Measurements from ENCODE around the gene SETD1B. TPM values are rescaled to one million over a fixed set of nuclear protein-coding genes. Genes with fewer than 3 reads are reported as not detected.
"Not testable (repeated sequence)": the region's sequence is repeated elsewhere in the genome, so short reads cannot be mapped to it uniquely, and the experiment has no call there.

SETD1B gene
- total and polyA plus RNA-seq, 9 donors, result 6.2 to 44.6 (median 28.6) TPM

DNA sequence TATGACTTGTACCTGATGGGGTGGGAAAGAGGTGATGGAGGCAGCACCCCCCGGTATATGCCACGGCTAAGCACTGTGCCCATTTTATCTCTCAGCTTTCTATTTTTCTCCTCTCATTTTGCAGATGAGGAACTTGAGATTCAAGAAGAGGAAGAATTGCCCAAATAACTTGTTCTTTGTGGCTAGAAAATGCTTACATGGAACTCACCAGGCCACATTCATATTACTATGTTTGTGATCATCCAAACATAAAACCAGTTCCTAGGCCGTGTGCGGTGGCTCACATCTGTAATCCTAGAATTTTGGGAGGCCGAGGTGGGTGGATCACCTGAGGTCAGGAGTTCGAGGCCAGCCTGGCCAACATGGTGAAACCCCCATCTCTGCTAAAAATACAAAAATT lies 70.3 kb downstream of the SETD1B start:
- no peak for DNase-seq
- no peaks in the 10 kb centered on the region for H3K36me3 ChIP-seq
- 90 to 92% (median 91%) methylated on average over 6 of the region's 6 CpGs for WGBS, 3 donors
- no peaks in the 10 kb centered on the region for H3K9me3 ChIP-seq
- TF ChIP-seq, protein P1, sequence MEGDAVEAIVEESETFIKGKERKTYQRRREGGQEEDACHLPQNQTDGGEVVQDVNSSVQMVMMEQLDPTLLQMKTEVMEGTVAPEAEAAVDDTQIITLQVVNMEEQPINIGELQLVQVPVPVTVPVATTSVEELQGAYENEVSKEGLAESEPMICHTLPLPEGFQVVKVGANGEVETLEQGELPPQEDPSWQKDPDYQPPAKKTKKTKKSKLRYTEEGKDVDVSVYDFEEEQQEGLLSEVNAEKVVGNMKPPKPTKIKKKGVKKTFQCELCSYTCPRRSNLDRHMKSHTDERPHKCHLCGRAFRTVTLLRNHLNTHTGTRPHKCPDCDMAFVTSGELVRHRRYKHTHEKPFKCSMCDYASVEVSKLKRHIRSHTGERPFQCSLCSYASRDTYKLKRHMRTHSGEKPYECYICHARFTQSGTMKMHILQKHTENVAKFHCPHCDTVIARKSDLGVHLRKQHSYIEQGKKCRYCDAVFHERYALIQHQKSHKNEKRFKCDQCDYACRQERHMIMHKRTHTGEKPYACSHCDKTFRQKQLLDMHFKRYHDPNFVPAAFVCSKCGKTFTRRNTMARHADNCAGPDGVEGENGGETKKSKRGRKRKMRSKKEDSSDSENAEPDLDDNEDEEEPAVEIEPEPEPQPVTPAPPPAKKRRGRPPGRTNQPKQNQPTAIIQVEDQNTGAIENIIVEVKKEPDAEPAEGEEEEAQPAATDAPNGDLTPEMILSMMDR (IDR thresholded peaks at IDR 0.05), result no peak
- no peak overlapping the region for H3K27ac ChIP-seq
- no peaks in the 10 kb centered on the region for H3K4me1 ChIP-seq (ENCODE audit: insufficient read depth)
- intact Hi-C loops (cut with DNase I), result loop anchor here in 1 of 4 donors (10.0 kb wide), 1 partner anchor 49 kb away; no protein-coding TSS in a partner anchor
- no peaks in the 10 kb centered on the region for H3K27me3 ChIP-seq
- no peak overlapping the region for H3K4me3 ChIP-seq

DNA sequence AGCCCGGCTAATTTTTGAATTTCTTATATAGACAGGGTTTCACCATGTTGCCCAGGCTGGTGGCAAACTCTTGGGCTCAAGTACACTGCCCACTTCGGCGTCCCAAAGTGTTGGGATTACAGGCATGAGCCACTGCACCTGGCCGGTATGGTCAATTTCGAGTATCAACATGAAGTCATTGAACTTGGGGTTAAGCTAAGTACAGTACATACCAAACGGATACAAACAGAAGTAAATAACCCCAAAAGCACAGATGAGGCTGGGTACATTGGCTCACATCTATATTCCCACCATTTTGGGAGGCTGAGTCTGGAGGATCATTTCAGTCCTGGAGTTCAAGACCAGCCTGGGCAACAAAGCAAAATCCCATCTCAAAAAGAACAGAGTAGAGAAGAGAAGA lies 71.8 kb downstream of the SETD1B start:
- WGBS, 3 donors, result 81 to 90% (median 82%) methylated on average over 6 of the region's 6 CpGs
- H3K4me1 ChIP-seq (ENCODE audit: insufficient read depth), result no peaks in the 10 kb centered on the region
- TF ChIP-seq POLR2A (IDR thresholded peaks at IDR 0.05), result no peak
- TF ChIP-seq, protein P1 (IDR thresholded peaks at IDR 0.05), result no peak
- TF ChIP-seq EP300 (IDR thresholded peaks at IDR 0.05), result no peak
- no peak overlapping the region for H3K27ac ChIP-seq
- no peaks in the 10 kb centered on the region for H3K27me3 ChIP-seq
- no peak for DNase-seq
- intact Hi-C loops (cut with DNase I), result loop anchor here in 1 of 4 donors (10.0 kb wide), 1 partner anchor 51 kb away; no protein-coding TSS in a partner anchor
- H3K9me3 ChIP-seq, result no peaks in the 10 kb centered on the region
- no peak overlapping the region for H3K4me3 ChIP-seq
- H3K36me3 ChIP-seq, result no peaks in the 10 kb centered on the region

DNA sequence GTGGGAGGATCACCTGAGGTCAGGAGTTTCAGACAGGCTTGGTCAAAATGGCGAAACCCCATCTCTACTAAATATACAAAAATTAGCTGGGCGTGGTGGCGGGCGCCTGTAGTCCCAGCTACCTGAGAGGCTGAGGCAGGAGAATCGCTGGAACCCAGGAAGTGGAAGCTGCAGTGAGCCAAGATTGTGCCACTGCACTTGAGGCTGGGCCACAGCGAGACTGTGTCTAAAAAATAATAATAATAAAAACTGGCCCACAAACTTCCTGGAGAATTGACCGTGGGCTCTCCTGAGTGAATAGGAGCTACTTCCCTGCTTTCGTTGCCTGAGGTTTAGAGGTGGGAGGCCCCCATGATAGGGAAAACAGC lies 72.3 kb downstream of the SETD1B start:
- intact Hi-C loops (cut with DNase I), result loop anchor here in 1 of 4 donors (10.0 kb wide), 1 partner anchor 51 kb away; no protein-coding TSS in a partner anchor
- not testable (repeated sequence) for H3K36me3 ChIP-seq; H3K9me3 ChIP-seq; H3K4me3 ChIP-seq; DNase-seq; H3K27ac ChIP-seq; H3K27me3 ChIP-seq; H3K4me1 ChIP-seq (ENCODE audit: insufficient read depth)
- 91 to 93% (median 93%) methylated on average over 8 of the region's 8 CpGs for WGBS, 3 donors

Small RNA genes lying within 50 kb of the gene (small RNA-seq; reads per million reads assigned to genes)
- not detected for gene AC069503.3

Other genes with a start within 250 kb of the SETD1B start
- gene KDM2B, start 223.0 kb upstream of the SETD1B start, total RNA-seq, result 10 to 100 TPM; 14.9 to 33.6 (median 26.1) TPM
- gene KDM2B, start 223.0 kb upstream of the SETD1B start, polyA plus RNA-seq, result 10 to 100 TPM; 13.2 to 17.1 TPM
- gene ORAI1, start 177.5 kb upstream of the SETD1B start, total RNA-seq, result 10 to 100 TPM in 5 of 7 donors, 1 to 10 TPM in 2; 4.5 to 18.4 (median 12.3) TPM
- gene ORAI1, start 177.5 kb upstream of the SETD1B start, polyA plus RNA-seq, result 10 to 100 TPM in 1 of 2 donors, 1 to 10 TPM in 1; 3.4 to 13.7 TPM
- 1 to 10 TPM in 2 of 7 donors, under 1 TPM in 5; 0.08 to 3.2 (median 0.65) TPM for gene MORN3, start 134.4 kb upstream of the SETD1B start, total RNA-seq
- 1 to 10 TPM in 1 of 2 donors, under 1 TPM in 1; 0.65 to 1.2 TPM for gene MORN3, start 134.4 kb upstream of the SETD1B start, polyA plus RNA-seq
- gene TMEM120B, start 91.3 kb upstream of the SETD1B start, total RNA-seq, result 10 to 100 TPM in 4 of 7 donors, 1 to 10 TPM in 3; 2.0 to 15.3 (median 10.1) TPM
- gene TMEM120B, start 91.3 kb upstream of the SETD1B start, polyA plus RNA-seq, result 1 to 10 TPM; 4.7 to 5.6 TPM
- 10 to 100 TPM in 6 of 7 donors, 1 to 10 TPM in 1; 9.3 to 37.3 (median 18.2) TPM for gene RHOF, start 10.3 kb upstream of the SETD1B start, total RNA-seq
- gene RHOF, start 10.3 kb upstream of the SETD1B start, polyA plus RNA-seq, result 1 to 10 TPM; 3.7 to 7.9 TPM
- 1 to 10 TPM; 1.2 to 7.2 (median 4.4) TPM for gene HPD, start 54.9 kb downstream of the SETD1B start, total RNA-seq
- 1 to 10 TPM; 1.3 to 4.0 TPM for gene HPD, start 54.9 kb downstream of the SETD1B start, polyA plus RNA-seq
- gene PSMD9, start 84.8 kb downstream of the SETD1B start, total RNA-seq, result 10 to 100 TPM; 24.4 to 57.0 (median 35.5) TPM
- 10 to 100 TPM; 25.6 to 58.7 TPM for gene PSMD9, start 84.8 kb downstream of the SETD1B start, polyA plus RNA-seq
- 10 to 100 TPM in 1 of 7 donors, 1 to 10 TPM in 6; 2.7 to 28.7 (median 8.2) TPM for gene CFAP251, start 114.6 kb downstream of the SETD1B start, total RNA-seq
- gene CFAP251, start 114.6 kb downstream of the SETD1B start, polyA plus RNA-seq, result 1 to 10 TPM; 1.2 to 5.5 TPM
- gene BCL7A, start 217.9 kb downstream of the SETD1B start, total RNA-seq, result 1 to 10 TPM; 4.4 to 9.1 (median 7.2) TPM
- gene BCL7A, start 217.9 kb downstream of the SETD1B start, polyA plus RNA-seq, result 1 to 10 TPM; 5.0 to 6.4 TPM